IPS-20b (cell line): ENCODE data around the gene CEACAM4.
"Not testable (repeated sequence)": the region's sequence is repeated elsewhere in the genome, so short reads cannot be mapped to it uniquely, and the experiment has no call there.

Source experiments
- H3K27ac ChIP-seq: one replicate; pipeline ENCODE4 v1.5.1; 2013; ENCODE audit warnings: low read length
- H3K27me3 ChIP-seq: 2 replicates; pipeline ENCODE4 v1.6.1; 2013; ENCODE audit warnings: mild to moderate bottlenecking, low read length, inconsistent platforms; ENCODE audit not compliant: insufficient read depth
- H3K36me3 ChIP-seq: 2 replicates; pipeline ENCODE4 v1.6.1; 2013; ENCODE audit warnings: low read depth, mild to moderate bottlenecking, inconsistent platforms, low read length, moderate library complexity; ENCODE audit not compliant: insufficient read depth
- H3K4me1 ChIP-seq: 2 replicates; pipeline ENCODE4 v1.6.1; 2013; ENCODE audit warnings: mild to moderate bottlenecking, control low read depth, inconsistent platforms, low read length, moderate library complexity; ENCODE audit not compliant: insufficient read depth
- H3K4me3 ChIP-seq: 2 replicates; pipeline ENCODE4 v1.5.1; 2013; ENCODE audit warnings: mild to moderate bottlenecking, low read length, inconsistent platforms
- H3K9ac ChIP-seq: 2 replicates; pipeline ENCODE4 v1.6.1; 2013; ENCODE audit warnings: low read depth, mild to moderate bottlenecking, inconsistent platforms, low read length, moderate library complexity
- H3K9me3 ChIP-seq: 2 replicates; pipeline ENCODE4 v1.6.1; 2013; ENCODE audit warnings: mild to moderate bottlenecking, low read depth, low read length, inconsistent platforms; ENCODE audit not compliant: insufficient read depth

Gene CEACAM4

DNA sequence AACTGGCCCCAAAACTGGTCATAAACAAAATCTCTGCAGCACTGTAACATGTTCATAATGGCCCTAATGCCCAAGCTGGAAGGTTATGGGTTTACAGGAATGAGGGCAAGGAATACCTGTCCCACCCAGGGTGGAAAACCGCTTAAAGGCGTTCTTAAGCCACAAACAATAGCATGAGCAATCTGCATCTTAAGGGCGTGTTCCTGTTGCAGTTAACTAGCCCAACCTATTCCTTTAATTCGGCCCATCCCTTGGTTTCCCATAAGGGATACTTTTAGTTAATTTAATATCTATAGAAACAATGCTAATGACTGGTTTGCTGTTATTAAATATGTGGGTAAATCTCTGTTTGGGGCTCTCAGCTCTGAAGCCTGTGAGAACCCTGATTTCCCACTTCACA, 45.8 kb downstream of the CEACAM4 start:
- H3K9me3 ChIP-seq = peaks cover 64% of the 10 kb centered on the region
- not testable (repeated sequence) for H3K36me3 ChIP-seq, H3K4me3 ChIP-seq, H3K9ac ChIP-seq, H3K4me1 ChIP-seq, H3K27ac ChIP-seq, H3K27me3 ChIP-seq

DNA sequence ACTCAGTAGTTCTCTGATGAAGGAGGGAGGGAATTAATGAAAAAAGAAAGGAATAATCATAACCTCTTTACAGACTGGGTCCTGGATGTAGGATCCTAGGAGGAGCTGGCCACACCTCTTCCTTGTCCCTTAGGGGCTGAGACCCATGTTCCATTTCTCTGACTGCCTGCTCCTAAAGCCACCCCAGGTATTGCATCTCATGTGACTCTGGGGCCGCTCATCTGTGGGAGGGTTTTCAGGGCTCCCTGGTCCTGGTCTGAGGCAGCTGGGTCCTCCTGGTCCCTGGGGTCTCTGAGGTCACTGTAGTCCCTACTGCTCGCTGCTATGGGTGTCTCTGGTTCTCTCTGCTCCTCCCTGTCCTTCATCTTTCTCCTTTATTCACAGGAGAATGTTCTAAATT, 48.0 kb downstream of the CEACAM4 start:
- no peak overlapping the region for H3K9ac ChIP-seq
- H3K27me3 ChIP-seq = peaks cover 9% of the 10 kb centered on the region; the same call in 1 of the 2 replicates
- no peaks in the 10 kb centered on the region for H3K4me1 ChIP-seq
- H3K9me3 ChIP-seq = peaks cover 52% of the 10 kb centered on the region
- no peak overlapping the region for H3K27ac ChIP-seq
- H3K4me3 ChIP-seq = no peak overlapping the region
- H3K36me3 ChIP-seq = no peaks in the 10 kb centered on the region

DNA sequence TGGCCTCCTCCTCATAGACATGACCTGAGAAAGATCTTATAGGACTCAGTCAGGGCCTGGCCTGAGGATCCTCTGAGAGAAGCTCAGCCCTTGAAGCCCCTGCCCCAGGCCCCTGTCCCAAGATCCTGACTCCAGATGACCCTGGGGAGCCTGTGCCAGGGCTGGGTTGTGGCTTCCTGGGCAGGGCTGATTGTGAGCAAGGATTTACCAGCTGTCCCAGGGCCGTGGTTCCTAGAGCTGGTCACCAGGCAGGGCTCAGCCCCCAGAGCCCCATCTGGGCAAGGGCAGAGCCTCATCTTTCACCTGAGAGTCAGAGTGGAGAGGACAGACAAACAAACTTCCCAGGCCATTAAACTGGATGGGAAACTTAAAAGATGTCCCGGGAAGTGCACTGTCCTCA, 49.0 kb downstream of the CEACAM4 start:
- Histone ChIP-seq H3K9me3 (peaks cover 43% of the 10 kb centered on the region), H3K4me1 (no peaks in the 10 kb centered on the region), H3K27ac (no peak overlapping the region), H3K27me3 (peaks cover 20% of the 10 kb centered on the region; the same call in 1 of the 2 replicates), H3K4me3 (no peak overlapping the region), H3K9ac (no peak overlapping the region), H3K36me3 (no peaks in the 10 kb centered on the region)

DNA sequence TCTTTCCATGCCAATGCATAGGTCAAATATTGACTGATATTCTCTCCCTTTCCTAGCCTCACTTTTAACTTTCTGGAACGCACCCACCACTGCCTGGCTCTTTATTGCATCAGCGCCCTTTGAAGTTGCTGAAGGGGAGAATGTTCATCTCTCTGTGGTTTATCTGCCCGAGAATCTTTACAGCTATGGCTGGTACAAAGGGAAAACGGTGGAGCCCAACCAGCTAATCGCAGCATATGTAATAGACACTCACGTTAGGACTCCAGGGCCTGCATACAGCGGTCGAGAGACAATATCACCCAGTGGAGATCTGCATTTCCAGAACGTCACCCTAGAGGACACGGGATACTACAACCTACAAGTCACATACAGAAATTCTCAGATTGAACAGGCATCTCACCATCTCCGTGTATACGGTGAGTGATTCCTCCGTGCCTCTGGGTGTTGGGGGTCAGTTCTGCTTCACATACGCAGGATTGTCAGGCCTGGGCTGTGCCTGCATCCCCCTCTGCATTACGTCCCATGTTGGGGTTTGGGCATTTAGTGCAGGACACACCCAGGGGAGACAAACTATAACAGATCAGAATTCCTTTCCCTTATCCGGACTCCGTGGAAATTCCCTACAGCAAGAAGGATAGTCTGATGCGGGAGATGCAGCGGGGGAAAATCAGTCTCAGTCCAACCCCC, 49.6 kb downstream of the CEACAM4 start:
- Histone ChIP-seq H3K9me3 (peaks cover 37% of the 10 kb centered on the region), H3K9ac (no peak overlapping the region), H3K27me3 (peaks cover 25% of the 10 kb centered on the region), H3K4me3 (no peak overlapping the region), H3K27ac (no peak overlapping the region), H3K36me3 (no peaks in the 10 kb centered on the region), H3K4me1 (no peaks in the 10 kb centered on the region)

DNA sequence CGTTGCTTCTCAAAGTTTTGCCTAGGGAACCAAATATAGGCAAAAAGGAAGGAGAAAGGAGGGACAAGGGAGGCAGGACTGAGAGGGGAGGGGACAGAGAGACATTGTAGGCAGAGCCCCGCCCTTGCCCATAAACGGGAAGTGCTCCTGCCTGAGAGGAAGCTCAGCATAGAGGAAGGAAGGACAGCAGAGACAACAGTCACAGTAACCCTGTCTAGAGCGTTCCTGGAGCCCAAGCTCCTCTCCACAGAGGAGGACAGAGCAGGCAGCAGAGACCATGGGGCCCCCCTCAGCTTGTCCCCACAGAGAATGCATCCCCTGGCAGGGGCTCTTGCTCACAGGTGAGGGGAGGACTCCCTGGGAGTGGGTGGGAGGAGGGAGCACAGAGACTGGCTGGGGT, 50.9 kb downstream of the CEACAM4 start, which contains the start of gene CEACAM21:
TSS of gene CEACAM21 (plus strand) at position 169 of the 400 bp plus-strand sequence. CDS start at position 278, 109 bp downstream.
- no peaks in the 10 kb centered on the region for H3K36me3 ChIP-seq
- H3K27me3 ChIP-seq = peaks cover 38% of the 10 kb centered on the region
- no peaks in the 10 kb centered on the region for H3K4me1 ChIP-seq
- H3K27ac ChIP-seq = no peak within 1 kb of the TSS
- H3K9ac ChIP-seq = no peak within 1 kb of the TSS
- H3K4me3 ChIP-seq = no peak within 1 kb of the TSS
- H3K9me3 ChIP-seq = peaks cover 26% of the 10 kb centered on the region

DNA sequence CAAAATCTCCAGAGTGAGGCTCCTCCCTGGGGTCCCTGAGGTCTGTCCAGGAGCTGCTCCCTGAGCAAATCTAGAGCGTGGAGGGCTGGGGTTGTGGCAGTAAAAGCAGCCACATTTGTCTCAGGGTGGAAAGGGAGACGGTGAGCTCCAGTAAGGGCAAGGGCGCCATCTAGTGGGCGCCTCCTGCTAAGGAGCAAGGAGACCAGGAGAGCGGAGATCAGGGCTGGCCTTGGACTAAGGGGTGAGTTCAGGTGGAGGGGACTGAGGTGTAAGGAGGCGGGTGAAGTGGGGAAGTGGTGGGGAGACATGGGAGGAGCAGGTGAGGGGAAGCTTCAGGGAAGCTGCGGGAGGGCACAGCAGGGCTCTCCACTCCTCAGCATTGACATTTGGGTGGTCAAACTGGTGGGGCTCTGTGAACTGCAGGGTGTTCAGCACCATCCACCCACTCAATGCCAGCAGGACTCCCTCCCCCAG, 56.2 kb downstream of the CEACAM4 start:
- H3K27me3 ChIP-seq = peaks cover 91% of the 10 kb centered on the region
- no peak overlapping the region for H3K9ac ChIP-seq
- H3K9me3 ChIP-seq = no peaks in the 10 kb centered on the region; the same call in 1 of the 2 replicates
- H3K36me3 ChIP-seq = no peaks in the 10 kb centered on the region
- no peak overlapping the region for H3K27ac ChIP-seq
- no peaks in the 10 kb centered on the region for H3K4me1 ChIP-seq
- H3K4me3 ChIP-seq = no peak overlapping the region

DNA sequence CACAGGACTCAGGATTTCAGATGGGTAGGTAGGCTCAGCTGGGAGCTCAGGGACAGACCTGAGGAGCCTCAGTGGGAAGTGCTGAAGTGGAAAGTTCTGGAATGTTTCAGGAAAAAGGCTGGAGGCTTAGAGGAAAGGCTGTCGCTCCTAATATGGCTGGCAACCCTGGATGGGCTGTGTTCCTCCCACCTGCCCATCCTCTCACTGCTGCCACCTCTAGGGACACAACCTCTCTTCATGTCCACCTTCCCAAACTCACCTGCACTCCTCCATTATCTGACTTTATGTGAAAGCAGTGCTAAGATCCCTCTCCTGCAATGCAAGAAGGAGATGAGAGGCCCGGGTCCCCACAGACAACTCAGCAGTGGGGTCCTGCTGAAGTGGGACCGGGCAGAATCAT, 56.7 kb downstream of the CEACAM4 start:
- Histone ChIP-seq H3K4me1 (no peaks in the 10 kb centered on the region), H3K27ac (no peak overlapping the region), H3K9ac (no peak overlapping the region), H3K4me3 (no peak overlapping the region), H3K36me3 (no peaks in the 10 kb centered on the region), H3K27me3 (peaks cover 91% of the 10 kb centered on the region), H3K9me3 (no peaks in the 10 kb centered on the region; the same call in 1 of the 2 replicates)

DNA sequence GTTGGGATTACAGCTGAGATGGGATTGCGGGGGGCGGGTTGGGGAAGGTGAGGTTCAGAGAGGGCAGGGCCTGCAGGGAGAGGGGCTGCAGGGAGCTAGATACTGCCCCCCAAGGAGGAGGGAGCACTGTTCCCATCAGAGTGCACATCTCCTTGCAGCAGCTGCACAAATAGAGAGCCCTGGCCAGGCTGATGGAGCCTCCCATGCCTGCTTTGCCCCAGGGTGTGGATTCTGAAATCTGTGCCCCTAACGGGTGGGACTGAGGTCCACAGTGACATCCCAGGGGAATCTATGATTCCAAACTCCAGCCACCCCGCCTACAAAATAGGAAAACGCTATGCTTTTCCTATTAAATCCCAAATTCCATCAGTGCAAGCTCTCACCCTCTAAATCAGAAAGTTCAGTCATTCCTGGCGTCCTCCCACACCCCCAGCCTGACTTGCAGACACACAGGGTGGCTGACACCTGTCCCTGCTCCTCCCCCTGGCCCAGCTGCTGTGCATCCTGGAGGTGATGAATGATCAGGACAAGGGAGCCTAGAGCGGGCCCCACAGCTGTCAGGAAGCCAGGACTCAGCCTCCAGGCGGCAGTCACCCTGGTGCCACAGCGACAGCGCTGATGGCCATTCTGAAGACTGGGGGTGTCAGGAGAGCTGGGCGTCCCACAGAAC, 57.3 kb downstream of the CEACAM4 start:
- H3K9ac ChIP-seq = no peak overlapping the region
- H3K4me1 ChIP-seq = no peaks in the 10 kb centered on the region
- no peaks in the 10 kb centered on the region; the same call in 1 of the 2 replicates for H3K9me3 ChIP-seq
- no peak overlapping the region for H3K4me3 ChIP-seq
- no peak overlapping the region for H3K27ac ChIP-seq
- peaks cover 95% of the 10 kb centered on the region for H3K27me3 ChIP-seq
- H3K36me3 ChIP-seq = no peaks in the 10 kb centered on the region
